Panc1 (cell line): Measurements from ENCODE around the gene ZBTB20.

Experiments
- TCF7L2 ChIP-seq: IDR thresholded peaks from 2 replicates; pipeline ENCODE4 v1.6.1; 2011; ENCODE audit warnings: mild to moderate bottlenecking, low read depth, low read length, inconsistent platforms
- TF ChIP-seq, protein P1 (sequence below): fragments of 450-650 bp; IDR thresholded peaks from 2 replicates; pipeline ENCODE4 v1.5.1; 2017; ENCODE audit warnings: mild to moderate bottlenecking

DNA sequence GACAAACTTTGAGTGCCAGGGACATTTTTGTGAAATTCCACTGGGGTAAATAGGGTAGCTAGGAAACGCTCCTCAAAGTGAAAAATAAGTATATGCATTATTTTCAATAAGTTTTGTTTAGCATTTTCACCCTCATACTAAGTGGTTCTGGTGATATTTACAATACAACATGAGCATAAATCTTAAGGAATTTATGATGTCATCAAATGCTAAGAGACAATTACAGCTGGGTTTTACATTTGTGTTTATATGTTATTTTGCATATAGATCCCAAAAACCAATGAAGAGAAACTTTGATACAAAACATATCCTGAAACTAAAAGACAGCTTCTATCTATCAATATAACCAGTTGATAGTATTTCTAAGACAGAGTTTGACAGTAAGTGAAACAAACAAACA, 323.1 kb downstream of the ZBTB20 start:
- TF ChIP-seq TCF7L2 = no peak
- TF ChIP-seq, protein P1, sequence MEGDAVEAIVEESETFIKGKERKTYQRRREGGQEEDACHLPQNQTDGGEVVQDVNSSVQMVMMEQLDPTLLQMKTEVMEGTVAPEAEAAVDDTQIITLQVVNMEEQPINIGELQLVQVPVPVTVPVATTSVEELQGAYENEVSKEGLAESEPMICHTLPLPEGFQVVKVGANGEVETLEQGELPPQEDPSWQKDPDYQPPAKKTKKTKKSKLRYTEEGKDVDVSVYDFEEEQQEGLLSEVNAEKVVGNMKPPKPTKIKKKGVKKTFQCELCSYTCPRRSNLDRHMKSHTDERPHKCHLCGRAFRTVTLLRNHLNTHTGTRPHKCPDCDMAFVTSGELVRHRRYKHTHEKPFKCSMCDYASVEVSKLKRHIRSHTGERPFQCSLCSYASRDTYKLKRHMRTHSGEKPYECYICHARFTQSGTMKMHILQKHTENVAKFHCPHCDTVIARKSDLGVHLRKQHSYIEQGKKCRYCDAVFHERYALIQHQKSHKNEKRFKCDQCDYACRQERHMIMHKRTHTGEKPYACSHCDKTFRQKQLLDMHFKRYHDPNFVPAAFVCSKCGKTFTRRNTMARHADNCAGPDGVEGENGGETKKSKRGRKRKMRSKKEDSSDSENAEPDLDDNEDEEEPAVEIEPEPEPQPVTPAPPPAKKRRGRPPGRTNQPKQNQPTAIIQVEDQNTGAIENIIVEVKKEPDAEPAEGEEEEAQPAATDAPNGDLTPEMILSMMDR = no peak
